ENCODE results near the gene KLHL8.
"Not testable (repeated sequence)": the region's sequence is repeated elsewhere in the genome, so short reads cannot be mapped to it uniquely, and the experiment has no call there.

The KLHL8 gene

DNA sequence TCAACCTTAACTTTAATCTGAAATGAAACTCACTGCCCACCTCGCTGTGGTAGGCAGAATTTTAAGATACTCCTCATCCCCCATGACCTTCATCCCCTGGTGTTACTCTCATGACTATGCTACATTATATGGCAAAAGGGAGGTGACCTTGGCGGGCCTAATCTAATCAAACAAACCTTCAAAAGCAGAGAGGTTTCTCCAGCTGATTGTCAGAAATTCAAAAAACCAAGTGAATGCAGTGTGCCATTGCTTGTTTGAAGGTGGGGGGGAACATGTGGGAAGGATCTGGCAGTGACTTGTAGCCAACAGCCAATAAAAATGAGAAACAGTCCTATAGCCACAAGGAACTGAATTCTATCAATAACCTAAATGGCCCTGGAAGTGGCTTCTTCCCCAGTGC, 48.5 kb downstream of the KLHL8 start:
- no peak for DNase-seq

DNA sequence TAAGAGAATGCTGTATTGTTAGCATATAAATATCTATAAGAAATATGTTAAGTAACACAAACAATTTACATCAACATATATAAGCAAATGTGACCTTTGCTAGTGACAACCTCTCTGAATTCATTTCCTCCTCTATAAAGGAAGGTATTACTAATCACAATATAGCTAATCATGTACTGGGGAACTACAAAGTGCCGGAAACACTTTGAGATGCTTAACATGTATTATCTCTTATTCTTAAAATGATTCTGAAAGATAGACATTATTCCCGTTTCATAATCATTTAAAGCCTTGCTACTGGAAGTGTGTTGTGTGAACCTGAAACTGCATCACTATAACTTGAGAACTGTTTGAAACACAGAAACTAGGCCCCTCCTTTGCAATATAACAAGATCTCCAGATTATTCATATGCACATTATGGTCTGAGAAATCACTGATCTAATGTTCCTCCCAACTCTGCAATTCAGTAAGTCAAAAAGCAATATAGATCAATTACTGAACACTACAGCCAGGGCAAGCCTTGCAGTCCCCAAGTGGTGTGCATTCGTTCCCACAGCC, 54.0 kb downstream of the KLHL8 start:
- DNase-seq = no peak

DNA sequence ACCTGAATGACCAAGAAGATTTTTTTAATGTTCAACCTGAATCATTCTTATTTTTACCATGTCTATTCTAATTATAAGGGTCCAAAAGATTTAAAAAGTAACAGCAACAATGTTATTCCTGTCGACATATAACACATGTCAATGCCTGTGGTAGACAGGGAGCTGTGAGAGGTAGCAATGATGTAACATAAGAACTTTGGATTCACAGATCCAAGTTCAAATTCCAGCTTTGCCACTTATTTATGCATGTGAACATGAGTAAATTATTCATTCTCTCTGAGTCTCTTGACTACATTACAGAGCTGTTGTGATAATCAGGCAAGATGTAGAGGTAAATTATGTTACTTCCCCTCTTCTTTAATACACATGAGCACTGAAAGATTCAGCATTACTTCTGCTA, 54.5 kb downstream of the KLHL8 start:
- no peak for DNase-seq

DNA sequence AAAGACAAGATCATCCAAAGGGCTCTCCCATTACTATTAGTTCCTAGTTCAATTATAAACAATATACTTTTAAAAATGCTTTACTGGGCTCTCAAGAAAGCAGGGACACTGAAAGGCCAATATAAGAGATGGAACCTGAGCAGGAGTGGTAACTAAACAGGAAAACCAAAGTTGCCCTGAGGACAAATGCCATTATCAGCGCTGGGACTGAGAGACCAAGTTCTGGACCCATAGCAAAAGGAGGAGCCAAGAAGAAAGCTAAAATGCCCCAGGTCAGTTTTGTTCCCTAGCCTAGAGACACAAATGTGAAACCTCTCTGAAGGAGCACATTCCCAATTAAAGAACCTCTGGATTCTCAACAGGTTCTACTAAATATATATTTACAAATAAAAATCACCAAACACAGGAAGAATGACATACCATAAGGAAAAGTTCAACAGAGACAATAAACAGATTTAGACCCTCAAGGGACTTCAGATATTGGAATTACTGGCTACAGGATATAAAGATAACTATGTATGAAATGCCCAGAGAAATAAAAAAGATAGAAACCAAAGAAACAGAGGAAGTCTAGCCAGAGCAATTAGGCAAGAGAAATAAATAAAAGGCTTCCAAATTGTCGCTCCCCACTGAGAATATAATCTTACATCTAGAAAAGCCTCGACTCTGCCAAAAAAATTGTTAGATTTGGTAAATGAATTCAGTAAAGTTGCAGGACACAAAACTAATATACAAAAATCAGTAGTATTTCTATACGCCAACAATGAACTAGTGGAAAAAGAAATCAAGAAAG, 67.1 kb downstream of the KLHL8 start:
- DNase-seq = no peak

DNA sequence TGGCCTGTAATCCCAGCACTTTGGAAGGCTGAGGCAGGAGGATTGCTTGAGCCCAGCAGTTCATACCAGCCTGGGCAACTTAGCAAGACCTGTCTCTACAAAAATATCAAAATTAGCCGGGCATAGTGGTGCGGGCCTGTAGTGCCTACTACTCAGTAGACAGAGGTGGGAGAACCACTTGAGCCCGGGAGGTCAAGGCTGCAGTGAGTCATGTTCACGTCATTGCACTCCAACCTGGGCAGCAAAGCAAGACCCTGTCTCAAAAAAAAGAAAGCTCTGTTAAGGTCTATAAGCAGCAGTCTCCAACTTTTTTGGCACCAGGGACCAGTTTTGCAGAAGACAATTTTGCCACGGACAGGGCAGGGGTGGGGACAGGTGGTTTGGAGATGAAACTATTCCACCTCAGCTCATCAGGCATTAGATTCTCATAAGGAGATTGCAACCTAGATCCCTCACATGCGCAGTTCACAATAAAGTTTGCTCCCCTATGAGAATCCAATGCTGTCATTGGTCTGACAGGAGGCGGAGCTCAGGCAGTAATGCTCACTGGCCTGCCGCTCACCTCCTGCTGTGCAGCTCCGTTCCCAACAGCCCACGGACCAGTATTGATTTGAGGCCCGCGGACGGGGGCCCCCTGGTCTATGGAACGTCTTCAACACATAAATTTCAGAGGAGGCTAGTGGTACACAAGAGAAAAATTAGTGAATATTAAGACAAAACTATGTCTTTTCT, 67.9 kb downstream of the KLHL8 start:
- DNase-seq = no peak

DNA sequence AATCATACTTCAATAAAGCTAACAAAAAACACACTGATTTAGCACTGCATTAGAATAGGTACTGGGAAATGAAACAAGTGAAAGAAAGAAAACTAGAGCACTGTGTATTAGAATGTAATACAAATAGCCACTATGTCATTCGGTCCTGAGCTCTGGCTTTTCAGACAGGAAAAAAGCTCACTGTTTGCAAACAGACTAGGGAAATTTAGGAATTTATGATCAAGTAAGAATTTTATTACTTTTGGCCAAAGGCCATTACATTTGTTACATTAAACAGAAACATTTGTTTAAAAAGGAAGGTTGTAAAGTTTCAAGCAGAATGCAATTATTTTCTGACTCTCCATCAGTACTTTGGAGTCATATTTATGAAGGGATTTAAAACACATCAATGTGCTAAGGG, 68.7 kb downstream of the KLHL8 start:
- DNase-seq = no peak

DNA sequence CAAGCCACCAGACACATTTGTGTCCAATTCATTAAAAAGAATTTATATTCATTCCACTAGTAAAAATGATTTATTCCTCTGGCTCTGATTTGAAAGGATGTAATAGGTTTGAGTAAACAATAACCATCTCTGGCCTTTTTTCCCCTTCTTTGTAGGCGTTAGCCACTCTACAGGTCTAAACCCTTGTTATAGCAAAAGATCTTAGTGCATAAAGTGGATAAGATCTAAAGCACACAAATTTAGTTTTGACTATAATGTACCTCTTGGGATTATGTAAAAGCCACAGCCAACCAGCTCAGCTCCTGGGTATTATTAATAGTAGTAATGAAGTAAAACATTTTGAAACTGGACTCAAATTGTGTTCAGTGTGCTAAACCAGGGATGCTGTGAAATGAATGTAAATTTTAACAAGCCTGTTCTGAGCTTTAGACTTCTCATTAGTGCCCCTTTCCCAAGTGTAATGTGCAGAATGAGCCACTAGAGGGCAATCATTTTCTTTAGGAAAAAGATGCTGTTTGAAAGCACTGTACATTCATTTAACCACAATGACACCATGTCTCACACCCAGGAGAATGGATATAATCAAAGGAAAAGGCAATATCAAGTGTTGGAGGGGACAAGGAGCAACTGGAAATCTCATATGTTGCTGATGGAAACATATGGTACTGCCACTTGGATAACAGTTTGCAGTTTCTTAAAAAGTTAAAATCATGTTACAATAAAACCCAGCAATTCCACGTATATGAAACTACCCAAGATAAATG, 69.7 kb downstream of the KLHL8 start:
- peak; percentile 78 for DNase-seq

DNA sequence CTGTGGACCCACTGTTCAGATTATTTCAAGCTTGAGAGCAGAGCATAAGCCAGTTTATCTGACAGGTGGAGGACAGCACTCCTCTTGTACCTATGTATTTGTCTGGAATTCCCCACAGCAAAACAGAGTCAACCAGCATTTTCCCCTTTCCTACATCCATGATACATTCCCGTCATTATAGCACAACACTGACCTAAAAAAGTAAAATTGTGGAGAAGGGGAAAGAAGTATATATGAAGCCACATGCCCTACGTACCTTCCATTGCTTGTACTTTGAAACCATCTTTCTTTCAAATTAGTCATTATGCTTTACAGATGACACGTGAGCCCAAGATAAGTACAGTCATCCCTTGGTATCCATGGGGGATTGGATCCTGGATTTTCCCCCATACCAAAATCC, 73.3 kb downstream of the KLHL8 start:
- no peak for DNase-seq

DNA sequence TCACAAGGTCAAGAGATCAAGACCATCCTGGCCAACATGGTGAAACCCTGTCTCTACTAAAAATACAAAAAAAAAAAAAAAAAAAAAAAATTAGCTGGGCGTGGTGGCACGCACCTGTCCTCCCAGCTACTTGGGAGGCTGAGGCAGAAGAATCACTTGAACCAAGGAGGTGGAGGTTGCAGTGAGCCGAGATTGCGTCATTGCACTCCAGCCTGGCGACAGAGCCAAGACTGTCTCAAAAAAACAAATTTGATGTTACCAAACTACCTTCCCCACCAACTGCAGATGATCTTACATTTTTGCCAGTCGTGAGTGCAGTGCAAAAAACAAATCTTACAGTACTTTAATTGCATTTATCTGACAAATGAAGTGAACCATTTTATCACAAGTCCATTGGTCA, 74.5 kb downstream of the KLHL8 start:
- DNase-seq = not testable (repeated sequence)

DNA sequence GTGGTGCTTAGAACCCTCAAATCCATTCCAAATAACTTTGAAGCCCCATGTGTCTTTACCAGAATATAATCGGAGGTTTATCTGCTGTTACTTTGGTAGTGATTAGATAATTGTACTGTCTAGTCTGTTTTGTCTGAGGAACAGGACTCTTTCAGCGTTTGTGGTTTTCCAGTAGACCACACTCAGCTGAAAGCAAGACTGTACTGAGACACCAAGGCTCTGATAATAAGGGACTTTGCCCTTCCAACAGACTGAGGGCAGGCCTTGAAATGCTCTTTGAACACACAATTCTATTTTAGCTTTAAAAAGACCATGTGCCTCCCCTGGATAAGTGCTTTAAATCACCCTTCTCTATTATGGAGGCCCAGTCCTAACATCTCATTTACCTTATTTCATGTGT, 76.1 kb downstream of the KLHL8 start:
- no peak for DNase-seq

DNA sequence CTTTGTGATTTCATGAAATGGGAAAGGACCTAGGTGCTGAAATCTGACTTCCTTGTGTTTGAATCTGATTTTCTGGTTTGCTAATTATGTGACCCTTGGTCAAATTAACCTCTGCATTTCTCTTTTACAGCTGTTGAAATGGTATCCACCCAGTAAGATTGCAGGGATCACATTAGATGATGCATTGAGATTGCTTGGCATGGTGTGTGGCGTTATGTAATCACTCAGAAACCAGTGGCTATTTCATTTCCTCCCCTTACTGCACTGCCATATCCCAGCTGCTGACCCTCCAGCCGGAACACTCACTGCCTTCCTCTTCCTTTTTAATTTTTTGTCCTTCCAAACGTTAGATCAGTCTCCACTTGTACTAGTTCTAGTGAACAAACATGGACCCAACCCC, 79.0 kb downstream of the KLHL8 start:
- DNase-seq = no peak

DNA sequence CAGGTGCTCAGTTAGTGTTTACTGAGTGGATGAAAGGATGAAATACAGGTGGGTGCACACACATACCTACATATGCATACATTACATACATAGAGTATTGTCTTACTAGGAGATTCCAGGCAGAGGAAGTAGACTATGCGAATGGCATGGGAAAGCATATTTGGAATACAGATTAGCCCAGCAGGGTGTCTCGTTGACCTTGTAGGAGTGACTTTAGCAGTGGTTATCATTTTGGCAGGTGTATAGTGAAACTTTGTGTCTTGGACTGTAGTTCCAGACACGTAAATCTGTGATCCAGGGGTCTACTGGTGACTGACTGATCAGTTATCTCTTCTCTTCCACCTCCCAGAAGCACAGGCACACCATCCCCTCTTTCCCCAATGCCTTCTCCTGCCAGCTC, 86.3 kb downstream of the KLHL8 start:
- DNase-seq = no peak

DNA sequence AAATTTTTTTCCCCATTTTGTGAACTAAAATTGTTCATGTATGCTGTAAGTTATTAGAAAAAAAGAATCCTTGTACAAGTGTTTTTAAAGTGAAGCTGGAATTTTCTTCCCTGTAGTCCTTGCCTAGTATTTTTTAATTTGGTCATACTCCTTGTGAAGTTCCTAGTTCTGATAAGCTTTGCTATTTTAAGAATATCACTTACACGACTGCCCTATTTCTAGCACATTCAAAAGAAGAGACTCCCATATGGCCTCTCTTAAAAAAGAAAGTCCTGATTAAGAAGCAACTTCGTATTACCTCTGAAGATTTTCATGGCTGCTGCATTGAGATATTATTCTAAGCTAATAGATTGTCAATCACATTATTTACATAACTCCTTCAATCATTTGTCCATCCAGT, 87.2 kb downstream of the KLHL8 start:
- DNase-seq = no peak

DNA sequence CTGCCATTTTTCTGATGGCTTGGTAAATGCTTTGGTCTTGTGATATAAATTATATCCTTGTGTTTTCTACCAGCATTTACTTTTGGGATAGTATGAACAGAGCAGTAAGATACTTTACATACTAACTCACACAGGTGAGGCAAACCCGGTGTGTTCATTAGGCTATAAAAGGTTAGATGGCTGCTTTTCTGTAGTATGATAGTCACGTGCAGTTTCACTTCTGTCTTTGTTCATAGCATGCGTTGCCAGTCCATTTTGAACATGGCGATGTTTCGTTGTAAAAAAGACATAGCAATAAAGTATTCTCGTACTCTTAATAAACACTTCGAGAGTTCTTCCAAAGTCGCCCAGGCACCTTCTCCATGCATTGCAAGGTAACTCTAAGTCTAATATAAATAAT, 88.4 kb downstream of the KLHL8 start:
- DNase-seq = no peak

DNA sequence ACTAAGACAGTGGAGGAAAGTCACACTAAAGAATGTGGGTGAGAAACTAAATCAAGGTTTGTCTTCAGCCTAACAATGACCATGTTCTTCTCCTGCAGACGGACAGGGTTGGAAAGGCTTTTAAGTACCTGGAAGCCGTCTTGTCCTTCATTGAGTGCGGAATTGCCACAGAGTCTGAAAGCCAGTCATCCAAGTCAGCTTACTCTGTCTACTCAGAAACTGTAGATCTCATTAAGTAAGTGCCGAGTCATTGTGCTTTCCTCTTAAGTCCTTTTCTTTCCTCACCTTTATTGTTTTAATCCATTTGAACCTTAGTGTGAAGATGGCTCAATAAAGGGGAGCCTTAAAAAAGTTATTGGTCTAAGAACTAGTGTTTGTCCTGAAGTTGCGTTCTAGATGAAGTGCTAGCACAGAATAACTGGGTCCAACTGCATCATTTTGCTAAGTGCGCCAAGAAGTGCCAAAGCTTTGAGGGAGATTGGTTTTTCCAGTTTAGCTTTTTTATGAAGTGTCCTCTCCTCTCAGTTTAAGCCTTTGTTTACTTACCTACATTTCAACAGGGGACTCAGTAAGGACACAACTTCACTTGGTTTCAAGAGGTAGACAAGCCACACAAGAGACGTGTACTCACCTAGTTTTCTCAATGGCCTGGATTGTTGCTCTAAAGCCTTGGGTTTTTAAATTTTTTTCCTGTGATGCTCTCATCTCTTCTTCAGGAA, 89.3 kb downstream of the KLHL8 start:
- no peak for DNase-seq

DNA sequence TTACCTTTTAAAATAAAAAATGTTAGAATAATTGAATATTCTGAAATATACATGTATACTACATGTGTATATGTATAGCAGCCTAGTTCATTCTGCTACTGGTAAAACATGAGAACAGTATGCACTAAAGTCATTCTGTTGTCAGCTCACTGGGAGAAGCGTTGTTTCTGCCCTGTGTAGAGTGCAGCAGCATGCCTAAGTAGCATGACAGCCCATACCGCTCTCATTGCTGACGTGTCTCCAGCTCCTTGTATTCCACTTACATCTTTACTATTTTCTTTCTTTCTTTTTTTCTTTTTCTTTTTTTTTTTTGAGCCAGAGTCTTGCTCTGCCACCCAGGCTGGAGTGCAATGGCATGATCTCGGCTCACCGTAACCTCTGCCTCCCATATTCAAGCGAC, 90.7 kb downstream of the KLHL8 start:
- no peak for DNase-seq

DNA sequence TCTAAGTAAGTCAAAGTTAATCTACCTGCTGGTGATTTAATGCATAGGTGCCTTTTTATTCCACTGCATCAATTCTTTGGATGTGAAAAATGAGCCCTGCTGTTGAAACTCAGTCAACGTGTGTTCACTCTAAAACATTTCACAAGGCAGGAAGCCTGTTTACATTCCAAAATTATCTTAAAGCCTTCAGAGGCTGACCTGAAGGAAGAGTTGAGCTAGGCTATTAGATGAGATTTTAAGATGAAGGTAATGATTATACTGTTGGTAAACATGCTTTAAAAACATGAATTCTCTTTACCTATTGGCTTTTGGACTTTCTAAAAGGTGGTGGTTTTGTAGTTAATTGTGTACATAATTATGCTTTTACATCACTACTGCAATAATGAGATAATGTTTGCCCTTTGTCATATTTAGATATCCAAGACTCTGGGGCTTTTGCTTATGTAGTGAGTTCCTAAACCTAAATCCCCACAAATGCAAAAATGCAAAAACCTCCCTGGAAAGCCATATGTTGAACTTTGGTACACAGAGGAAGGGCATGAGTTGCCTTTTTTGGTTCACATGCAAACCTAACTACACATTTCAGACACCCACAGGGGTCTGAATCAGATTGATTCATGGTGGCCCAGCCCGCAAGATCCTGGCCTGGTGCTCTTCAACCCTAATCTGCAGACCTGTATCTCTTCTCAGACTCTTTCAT, 92.3 kb downstream of the KLHL8 start:
- no peak for DNase-seq

DNA sequence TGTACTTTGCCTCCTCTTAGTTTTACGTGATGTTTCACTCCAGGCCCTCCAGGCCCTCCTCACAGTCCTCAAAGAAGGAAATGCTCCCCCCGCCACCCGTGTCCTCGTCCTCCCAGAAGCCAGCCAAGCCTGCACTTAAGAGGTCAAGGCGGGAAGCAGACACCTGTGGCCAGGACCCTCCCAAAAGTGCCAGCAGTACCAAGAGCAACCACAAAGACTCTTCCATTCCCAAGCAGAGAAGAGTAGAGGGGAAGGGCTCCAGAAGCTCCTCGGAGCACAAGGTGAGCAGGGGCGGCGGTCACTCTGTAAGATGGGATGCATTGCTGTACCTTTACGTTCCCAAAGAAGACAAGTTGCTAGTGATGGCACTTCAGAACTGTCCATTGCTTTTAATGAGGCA, 94.4 kb downstream of the KLHL8 start:
- no peak for DNase-seq

DNA sequence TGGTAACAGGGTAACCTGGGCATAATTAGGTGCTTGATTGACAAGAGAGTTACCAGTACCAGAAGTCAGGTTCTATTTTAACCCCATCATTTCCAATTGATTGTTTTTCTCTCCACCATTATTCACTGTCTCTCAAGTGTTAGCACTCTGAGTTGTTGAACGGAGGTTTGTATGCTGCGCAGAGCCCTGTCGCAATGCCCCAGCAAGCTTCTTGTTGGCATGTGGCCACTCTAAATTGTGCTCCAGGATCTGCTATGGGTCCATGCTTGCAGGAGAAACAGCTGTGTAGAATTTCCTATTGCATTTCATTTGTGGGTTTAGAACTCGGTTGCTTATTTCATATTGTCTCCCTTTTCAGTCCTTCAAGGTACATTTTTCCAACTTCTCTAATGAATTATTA, 98.2 kb downstream of the KLHL8 start:
- no peak for DNase-seq

DNA sequence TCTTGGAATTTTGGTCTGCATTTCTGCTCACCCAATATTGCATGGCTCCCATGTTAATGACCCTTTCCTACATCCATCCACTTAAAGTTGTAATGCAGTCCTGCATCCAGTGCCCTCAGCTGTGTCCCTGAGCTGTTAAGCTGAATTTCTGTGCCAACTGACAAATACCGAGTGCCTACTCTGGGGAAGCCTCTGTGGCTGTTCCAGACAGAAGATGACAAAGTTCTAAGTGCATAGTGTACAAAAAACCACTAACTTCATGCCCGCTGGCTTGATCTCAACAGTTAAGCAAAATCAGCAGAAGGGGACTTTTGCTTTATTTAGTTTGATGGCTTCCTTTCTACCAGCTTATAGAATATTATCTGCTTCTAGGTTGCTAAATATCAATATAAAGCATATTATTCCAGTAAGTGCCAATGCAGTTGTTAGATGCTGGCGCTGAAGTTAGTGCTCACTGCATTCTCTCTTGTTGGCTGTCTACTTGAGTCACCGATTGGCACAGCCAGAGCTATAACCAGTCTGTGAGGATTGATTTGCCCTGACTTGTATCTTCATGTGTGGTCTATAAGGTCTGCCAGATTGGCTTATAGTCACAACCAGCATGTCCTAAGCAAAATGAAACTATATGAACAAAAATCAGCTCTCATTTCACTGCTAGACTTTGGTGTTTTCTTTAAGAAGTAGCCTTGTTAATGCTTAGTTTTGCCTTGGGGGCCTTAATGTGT, 98.9 kb downstream of the KLHL8 start:
- DNase-seq = no peak

DNA sequence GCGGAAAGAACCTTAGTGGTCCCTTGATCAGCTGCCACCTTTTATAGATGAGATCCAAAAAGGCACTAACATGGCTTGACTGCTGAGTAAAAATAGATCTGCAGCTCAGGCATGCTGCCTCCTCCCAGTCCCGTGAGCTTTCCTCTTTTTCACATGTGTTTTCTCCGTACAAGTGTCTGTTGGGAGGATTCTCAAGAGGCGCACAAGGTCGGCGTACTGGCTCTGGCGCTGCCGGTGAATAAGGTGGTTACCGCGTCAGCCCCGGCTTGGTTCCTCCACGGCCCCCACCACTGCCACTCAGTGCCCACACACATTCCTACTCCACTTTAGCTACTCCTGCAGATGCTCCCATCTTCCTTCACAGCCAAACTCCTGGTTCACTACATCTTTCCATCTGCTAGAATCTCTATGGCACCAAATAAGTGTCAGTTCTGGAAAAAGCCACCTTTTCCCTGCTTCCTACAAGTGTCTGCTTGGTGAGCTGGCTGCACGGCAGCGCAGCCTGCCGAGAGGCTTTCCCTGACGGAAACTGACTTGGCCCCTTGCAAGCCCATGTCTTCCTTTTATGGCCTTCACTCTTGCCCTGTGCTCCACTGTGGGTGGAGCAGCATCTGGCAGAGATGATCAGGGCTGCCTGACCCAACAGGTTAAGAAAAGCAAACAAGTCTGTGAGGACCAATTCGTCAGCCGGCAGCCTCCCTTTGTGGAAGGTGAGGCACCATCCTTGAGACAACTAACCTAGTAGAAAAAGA, 99.8 kb downstream of the KLHL8 start:
- no peak for DNase-seq

Measured in CD4-positive, alpha-beta T cell treated with Interleukin-21 for 1 hour (primary cell).